Central memory CD8-positive, alpha-beta T cell (primary cell): ENCODE data around the gene ZBTB22.
A peak's percentile ranks its signal among the peaks of the same experiment; 100 is the strongest.

Source experiments
- ATAC-seq: fragments of 150-1000 bp; cut with Tn5 transposase; replicated peaks from 2 replicates; pipeline ENCODE4 v1.10.0; 2022; ENCODE audit warnings: mild to moderate bottlenecking, moderate FRiP score, moderate number of reproducible peaks; ENCODE audit not compliant: poor library complexity, severe bottlenecking; ENCODE audit errors: extremely low read depth
- DNase-seq, 2 donors: peaks; one replicate each; pipeline ENCODE4 v3.0.0; 2021; ENCODE audit warnings: low spot score in 2 of 2
- H3K27ac Mint-ChIP-seq: one replicate; pipeline ENCODE4 v1.8.0; 2022; ENCODE audit warnings: low read depth, mild to moderate bottlenecking, moderate library complexity, mixed read lengths
- H3K27me3 Mint-ChIP-seq: one replicate; pipeline ENCODE4 v1.8.0; 2022; ENCODE audit warnings: mixed read lengths
- H3K36me3 Mint-ChIP-seq: one replicate; pipeline ENCODE4 v1.8.0; 2022; ENCODE audit warnings: mild to moderate bottlenecking, moderate library complexity, mixed read lengths; ENCODE audit not compliant: insufficient read depth
- H3K4me1 Mint-ChIP-seq: one replicate; pipeline ENCODE4 v1.8.0; 2022; ENCODE audit warnings: mixed read lengths
- H3K4me3 Mint-ChIP-seq: one replicate; pipeline ENCODE4 v1.8.0; 2022; ENCODE audit warnings: mild to moderate bottlenecking, moderate library complexity, mixed read lengths
- H3K9me3 Mint-ChIP-seq: one replicate; pipeline ENCODE4 v1.8.0; 2022; ENCODE audit warnings: mixed read lengths

ZBTB22 gene

GRCh38 chr6:33271468-33272274 lies 45.9 kb downstream of the ZBTB22 start, which contains the start of the genes RPS18 and VPS52:
Gene RPS18, plus strand, starts transcription at chr6:33272075. Its CDS starts 45 bp downstream, at chr6:33272120.
Gene VPS52, minus strand, starts transcription at chr6:33271876. Its CDS starts 201 bp downstream, at chr6:33271675.
- Mint-ChIP-seq H3K4me1 (peaks cover 58% of the 10 kb centered on the region), H3K27ac (peak within 1 kb of the TSS; percentile 98), H3K9me3 (no peaks in the 10 kb centered on the region), H3K36me3 (peaks cover 55% of the 10 kb centered on the region), H3K27me3 (no peaks in the 10 kb centered on the region), H3K4me3 (peak within 1 kb of the TSS; percentile 98)
- ATAC-seq (peak; percentile 93), DNase-seq (peak; percentile 85 to 94)

DNA sequence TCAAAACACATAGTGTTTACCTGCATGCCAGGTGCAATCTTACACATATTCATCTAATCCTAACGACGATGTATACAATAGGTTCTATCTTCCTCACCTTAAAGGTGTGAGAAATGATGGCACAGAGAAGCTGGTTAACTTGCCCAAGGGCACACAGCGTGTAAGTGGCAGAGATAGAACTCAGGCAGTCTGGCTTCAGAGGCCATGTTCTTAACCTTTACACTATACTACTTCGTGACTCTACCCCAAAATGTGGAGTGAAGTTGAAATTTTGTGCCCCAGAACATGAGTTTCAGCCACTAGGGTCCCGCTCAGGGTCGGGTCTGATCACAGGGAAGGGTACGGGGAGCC lies 46.5 kb downstream of the ZBTB22 start:
- H3K9me3 Mint-ChIP-seq, result no peaks in the 10 kb centered on the region
- ATAC-seq (peak; percentile 50), DNase-seq (no peak)
- H3K36me3 Mint-ChIP-seq, result peaks cover 56% of the 10 kb centered on the region
- H3K4me1 Mint-ChIP-seq, result peaks cover 52% of the 10 kb centered on the region
- peak overlapping the region; percentile 98 for H3K4me3 Mint-ChIP-seq
- H3K27ac Mint-ChIP-seq, result peak overlapping the region; percentile 98
- no peaks in the 10 kb centered on the region for H3K27me3 Mint-ChIP-seq
